VCaP (cell line): ENCODE measurements around the gene METRNL.
"Not testable (repeated sequence)": the region's sequence is repeated elsewhere in the genome, so short reads cannot be mapped to it uniquely, and the experiment has no call there.

Experiments
- H3K27ac ChIP-seq: fragments of 450-650 bp; 2 replicates; pipeline ENCODE4 v1.5.1; 2017
- CTCF ChIP-seq: fragments of 450-650 bp; conservative IDR thresholded peaks from 2 replicates; pipeline ENCODE4 v1.5.1; 2017; ENCODE audit warnings: mild to moderate bottlenecking, moderate library complexity

The METRNL gene

GRCh38 chr17:83128306-83129240 lies 49.2 kb downstream of the METRNL start:
- TF ChIP-seq CTCF, result no peak
- H3K27ac ChIP-seq, result no peak overlapping the region

- no peak overlapping the region for H3K27ac ChIP-seq
- no peak for TF ChIP-seq CTCF
These were observed 50.3 kb downstream of the METRNL start for GRCh38 chr17:83129676-83130075.

- TF ChIP-seq CTCF, result no peak
- H3K27ac ChIP-seq, result no peak overlapping the region
These were observed 52.1 kb downstream of the METRNL start for GRCh38 chr17:83131401-83132011.

- TF ChIP-seq CTCF, result no peak
- no peak overlapping the region for H3K27ac ChIP-seq
These were observed 53.1 kb downstream of the METRNL start for GRCh38 chr17:83132251-83133081.

- TF ChIP-seq CTCF, result no peak
- H3K27ac ChIP-seq, result no peak overlapping the region
These were observed 54.1 kb downstream of the METRNL start for GRCh38 chr17:83133302-83134121.

- H3K27ac ChIP-seq, result not testable (repeated sequence)
These were observed 55.0 kb downstream of the METRNL start for GRCh38 chr17:83134456-83134855.

GRCh38 chr17:83135692-83136091 lies 56.3 kb downstream of the METRNL start:
- no peak for TF ChIP-seq CTCF
- H3K27ac ChIP-seq, result no peak overlapping the region
